Astrocyte of the cerebellum (primary cell): ENCODE results near the gene ANKMY1.
"Not testable (repeated sequence)": the region's sequence is repeated elsewhere in the genome, so short reads cannot be mapped to it uniquely, and the experiment has no call there.

Experiments
- DNase-seq: peaks from one replicate; pipeline ENCODE4 v3.0.0-alpha.2; 2011; ENCODE audit warnings: low read depth
- H3K4me3 ChIP-seq: 2 replicates; pipeline ENCODE4 v1.5.1; 2011; ENCODE audit warnings: mild to moderate bottlenecking, low read depth, low read length, moderate library complexity
- in situ Hi-C: cut with HindIII; loops from 2 replicates; pipeline ENCODE4 v1.10.0; 2017; ENCODE audit warnings: low sequenced_read_pairs
- TF ChIP-seq, protein P1 (sequence below): IDR thresholded peaks from 2 replicates; pipeline ENCODE4 v1.5.1; 2012; ENCODE audit warnings: low read length, low read depth, moderate library complexity, mild to moderate bottlenecking; ENCODE audit errors: missing control alignments

Gene ANKMY1

DNA sequence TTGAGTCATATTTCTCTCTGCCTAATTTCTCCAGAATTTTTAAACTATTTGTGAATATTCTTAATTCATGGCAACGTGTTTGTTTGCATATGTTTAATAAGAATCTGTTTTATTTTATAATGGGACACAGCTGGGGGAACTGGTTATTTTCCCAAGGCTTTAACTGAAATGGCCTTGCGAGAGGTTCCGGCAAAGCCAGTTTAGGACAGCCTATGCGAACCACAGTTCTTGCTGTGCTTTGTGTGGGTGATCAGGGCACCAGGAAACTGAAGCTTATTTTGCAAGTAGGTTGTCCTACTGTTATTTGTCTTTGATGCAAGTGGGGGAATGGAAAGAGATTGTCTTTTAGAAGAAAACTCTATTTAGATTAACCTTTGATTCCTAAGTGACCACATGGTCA is 6.5 kb downstream of the ANKMY1 start:
- TF ChIP-seq, protein P1, sequence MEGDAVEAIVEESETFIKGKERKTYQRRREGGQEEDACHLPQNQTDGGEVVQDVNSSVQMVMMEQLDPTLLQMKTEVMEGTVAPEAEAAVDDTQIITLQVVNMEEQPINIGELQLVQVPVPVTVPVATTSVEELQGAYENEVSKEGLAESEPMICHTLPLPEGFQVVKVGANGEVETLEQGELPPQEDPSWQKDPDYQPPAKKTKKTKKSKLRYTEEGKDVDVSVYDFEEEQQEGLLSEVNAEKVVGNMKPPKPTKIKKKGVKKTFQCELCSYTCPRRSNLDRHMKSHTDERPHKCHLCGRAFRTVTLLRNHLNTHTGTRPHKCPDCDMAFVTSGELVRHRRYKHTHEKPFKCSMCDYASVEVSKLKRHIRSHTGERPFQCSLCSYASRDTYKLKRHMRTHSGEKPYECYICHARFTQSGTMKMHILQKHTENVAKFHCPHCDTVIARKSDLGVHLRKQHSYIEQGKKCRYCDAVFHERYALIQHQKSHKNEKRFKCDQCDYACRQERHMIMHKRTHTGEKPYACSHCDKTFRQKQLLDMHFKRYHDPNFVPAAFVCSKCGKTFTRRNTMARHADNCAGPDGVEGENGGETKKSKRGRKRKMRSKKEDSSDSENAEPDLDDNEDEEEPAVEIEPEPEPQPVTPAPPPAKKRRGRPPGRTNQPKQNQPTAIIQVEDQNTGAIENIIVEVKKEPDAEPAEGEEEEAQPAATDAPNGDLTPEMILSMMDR: no peak
- in situ Hi-C loops: no loop called here
- no peak overlapping the region for H3K4me3 ChIP-seq
- DNase-seq: no peak

DNA sequence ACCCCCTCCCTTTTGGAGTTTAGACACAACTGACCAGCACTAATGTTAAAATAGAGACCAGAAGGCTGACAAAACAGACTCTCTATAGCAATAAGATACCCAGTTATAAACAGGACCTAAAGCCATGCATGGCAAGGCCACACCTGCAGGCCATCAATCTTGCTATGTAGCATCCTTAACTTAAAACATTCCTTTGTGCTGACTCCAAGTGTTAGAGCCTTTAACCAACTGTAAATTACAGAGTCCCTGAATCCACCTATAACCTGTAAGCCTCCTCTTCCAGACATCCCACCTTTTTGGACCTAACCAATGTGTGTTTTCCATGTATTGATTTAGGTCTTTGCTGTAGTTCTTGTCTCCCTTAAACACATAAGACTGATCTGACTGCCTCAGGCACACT is 17.9 kb downstream of the ANKMY1 start:
- DNase-seq: no peak
- TF ChIP-seq, protein P1: no peak
- in situ Hi-C loops: loop anchor here (5.0 kb wide), 1 partner anchor 68 kb away; no protein-coding TSS in a partner anchor
- H3K4me3 ChIP-seq: no peak overlapping the region

DNA sequence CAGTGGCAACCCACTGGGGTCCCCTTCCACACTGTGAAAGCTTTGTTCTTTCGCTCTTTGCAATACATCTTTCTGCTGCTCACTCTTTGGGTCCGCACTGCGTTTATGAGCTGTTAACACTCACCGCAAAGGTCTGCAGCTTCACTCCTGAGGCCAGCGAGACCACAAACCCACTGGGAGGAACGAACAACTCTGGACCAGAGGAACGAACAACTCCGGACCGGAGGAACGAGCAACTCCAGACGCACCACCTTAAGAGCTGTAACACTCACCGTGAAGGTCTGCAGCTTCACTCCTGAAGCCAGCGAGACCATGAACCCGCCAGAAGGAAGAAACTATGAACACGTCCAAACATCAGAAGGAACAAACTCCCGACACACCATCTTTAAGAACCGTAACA is 18.7 kb downstream of the ANKMY1 start:
- in situ Hi-C loops, H3K4me3 ChIP-seq, DNase-seq: not testable (repeated sequence)

DNA sequence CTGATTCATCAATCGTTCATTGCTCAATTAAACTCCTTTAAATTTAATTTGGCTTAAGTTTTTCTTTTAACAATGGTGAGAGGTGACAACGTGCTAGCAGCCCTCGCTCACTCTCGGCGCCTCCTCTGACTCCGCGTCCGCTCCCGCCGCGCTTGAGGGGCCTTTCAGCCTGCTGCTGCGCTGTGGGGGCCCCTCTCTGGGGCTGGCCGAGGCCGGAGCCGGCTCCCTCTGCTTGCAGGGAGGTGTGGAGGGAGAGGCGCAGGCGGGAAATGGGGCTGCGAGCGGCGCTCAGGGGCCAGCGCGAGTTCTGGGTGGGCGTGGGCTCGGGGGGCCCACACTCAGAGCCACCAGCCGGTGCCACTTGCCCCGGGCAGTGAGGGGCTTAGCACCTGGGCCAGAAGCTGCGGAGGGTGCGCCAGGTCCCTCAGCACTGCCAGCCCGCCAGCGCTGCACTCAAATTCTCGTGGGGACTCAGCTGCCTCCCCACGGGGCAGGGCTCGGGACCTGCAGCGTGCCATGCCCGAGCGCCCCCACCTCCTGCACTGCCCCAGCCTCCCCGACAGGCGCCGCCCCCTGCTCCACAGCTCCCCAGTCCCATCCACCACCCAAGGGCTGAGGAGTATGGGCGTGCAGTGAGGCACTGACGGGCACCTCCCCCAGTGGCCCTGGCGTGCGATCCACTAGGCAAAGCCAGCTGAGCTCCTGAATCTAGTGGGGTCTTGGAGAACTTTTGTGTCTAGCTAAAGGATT is 19.6 kb downstream of the ANKMY1 start:
- H3K4me3 ChIP-seq: no peak overlapping the region
- no peak for DNase-seq
- in situ Hi-C loops: no loop called here
- TF ChIP-seq, protein P1: no peak

DNA sequence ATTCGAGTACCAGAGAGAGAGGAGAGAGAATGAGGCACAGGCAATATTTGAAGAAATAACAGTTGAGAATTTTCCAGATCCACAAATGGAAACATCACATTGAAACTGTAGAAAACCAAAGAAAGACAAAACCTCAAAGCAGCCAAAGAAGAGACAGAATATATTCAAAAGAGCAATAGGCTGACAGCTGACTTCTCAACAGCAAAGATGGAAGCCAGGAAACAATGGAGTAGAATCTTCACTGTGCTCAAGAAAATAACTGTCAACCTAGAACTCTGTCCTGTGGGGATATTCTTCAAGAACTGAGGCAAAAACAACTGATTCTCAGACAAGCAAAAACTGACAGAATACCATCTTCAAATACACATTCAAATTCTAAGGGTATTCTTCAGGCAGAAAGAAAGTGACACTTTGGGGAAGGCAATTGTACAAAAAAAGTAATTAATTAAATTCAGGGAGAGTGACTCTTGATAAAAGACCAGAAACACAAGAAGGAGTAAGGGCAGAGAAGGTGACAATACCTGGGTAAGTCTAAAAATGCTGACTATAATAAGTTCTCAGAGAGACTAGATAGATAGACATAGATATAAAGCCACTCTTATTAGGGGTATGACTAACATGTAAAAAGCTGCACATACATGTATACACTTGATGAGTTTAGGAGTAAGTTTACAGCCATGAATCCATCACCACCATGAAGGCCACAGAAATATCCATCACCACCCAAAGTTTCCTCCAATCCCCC is 25.6 kb downstream of the ANKMY1 start:
- H3K4me3 ChIP-seq: no peak overlapping the region
- in situ Hi-C loops: no loop called here
- TF ChIP-seq, protein P1: no peak
- DNase-seq: no peak

DNA sequence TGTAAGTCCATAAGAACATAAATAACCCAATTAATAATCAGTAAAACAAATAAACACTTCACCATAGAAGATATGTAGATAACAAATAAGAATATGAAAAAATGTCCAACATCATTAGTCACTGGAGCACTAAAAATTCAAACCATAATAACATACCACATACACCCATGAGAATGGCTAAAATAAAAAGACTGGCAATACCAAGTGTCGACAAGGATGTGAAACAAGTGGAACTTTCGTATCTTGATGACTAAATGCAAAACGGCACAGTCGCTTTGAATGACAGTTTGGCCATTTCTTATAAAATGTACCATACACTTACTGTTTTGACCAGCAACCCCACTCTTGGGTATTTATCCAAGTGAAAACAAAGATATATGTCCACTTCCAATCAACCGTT is 26.8 kb downstream of the ANKMY1 start:
- in situ Hi-C loops: no loop called here
- DNase-seq: no peak
- no peak overlapping the region for H3K4me3 ChIP-seq
- TF ChIP-seq, protein P1: no peak

DNA sequence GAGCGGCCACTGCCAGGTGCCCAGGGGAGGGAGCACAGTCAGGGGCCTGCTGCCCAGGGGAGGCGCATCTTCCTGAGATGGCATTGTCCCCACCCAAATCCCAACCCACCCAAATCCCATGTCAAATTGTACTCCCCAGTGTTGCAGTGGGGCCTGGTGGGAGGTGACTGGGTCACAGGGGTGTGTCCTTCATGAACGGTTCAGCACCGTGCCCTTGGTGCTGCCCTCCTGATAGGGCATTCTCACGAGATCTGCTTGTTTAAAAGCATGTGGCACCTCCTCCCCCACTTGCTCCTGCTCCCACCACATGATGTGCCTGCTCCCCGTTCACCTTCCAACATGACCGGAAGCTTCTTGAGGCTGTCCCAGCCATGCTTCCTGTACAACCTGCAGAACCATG is 27.6 kb downstream of the ANKMY1 start:
- no peak for DNase-seq
- TF ChIP-seq, protein P1: no peak
- no peak overlapping the region for H3K4me3 ChIP-seq
- in situ Hi-C loops: no loop called here
